Endothelial cell of hepatic sinusoid (primary cell): ENCODE data around the gene POLD2.
"Not testable (repeated sequence)": the region's sequence is repeated elsewhere in the genome, so short reads cannot be mapped to it uniquely, and the experiment has no call there.

Source experiments
- in situ Hi-C: cut with HindIII; loops from 2 replicates; pipeline ENCODE4 v1.10.0; 2017; ENCODE audit warnings: low sequenced_read_pairs

Gene POLD2

GRCh38 chr7:44140341-44140740 is 17.0 kb upstream of the POLD2 start:
- in situ Hi-C loops: no loop called here

GRCh38 chr7:44139311-44140010 is 16.1 kb upstream of the POLD2 start:
- in situ Hi-C loops: no loop called here

GRCh38 chr7:44138698-44139097 is 15.3 kb upstream of the POLD2 start:
- in situ Hi-C loops: no loop called here

- in situ Hi-C loops: no loop called here
These were observed 13.4 kb upstream of the POLD2 start for GRCh38 chr7:44136731-44137130.

GRCh38 chr7:44134943-44135628 is 11.7 kb upstream of the POLD2 start:
- in situ Hi-C loops: no loop called here

- in situ Hi-C loops: no loop called here
These were observed 9.9 kb upstream of the POLD2 start for GRCh38 chr7:44133295-44133694.

GRCh38 chr7:44132039-44132438 is 8.7 kb upstream of the POLD2 start:
- in situ Hi-C loops: no loop called here

GRCh38 chr7:44131173-44132029 is 8.1 kb upstream of the POLD2 start:
- in situ Hi-C loops: no loop called here

GRCh38 chr7:44128721-44129582 is 5.6 kb upstream of the POLD2 start:
- in situ Hi-C loops: no loop called here

GRCh38 chr7:44127161-44127560 is 3.8 kb upstream of the POLD2 start:
- in situ Hi-C loops: no loop called here

GRCh38 chr7:44126574-44126973 is 3.2 kb upstream of the POLD2 start:
- in situ Hi-C loops: not testable (repeated sequence)

- in situ Hi-C loops: loop anchor here (5.0 kb wide), 1 partner anchor 63 kb away; no protein-coding TSS in a partner anchor
These were observed 1.5 kb upstream of the POLD2 start for GRCh38 chr7:44124822-44125202.

- in situ Hi-C loops: loop anchor here (5.0 kb wide), 1 partner anchor 60 kb away; no protein-coding TSS in a partner anchor
These were observed 819 bp downstream of the POLD2 start for GRCh38 chr7:44122529-44122928.

GRCh38 chr7:44121761-44122420 is 1.5 kb downstream of the POLD2 start:
- in situ Hi-C loops: loop anchor here (5.0 kb wide), 1 partner anchor 60 kb away; no protein-coding TSS in a partner anchor

- in situ Hi-C loops: loop anchor here (5.0 kb wide), 1 partner anchor 58 kb away; no protein-coding TSS in a partner anchor
These were observed 3.0 kb downstream of the POLD2 start for GRCh38 chr7:44120395-44120794.

GRCh38 chr7:44119829-44120380 is 3.4 kb downstream of the POLD2 start:
- in situ Hi-C loops: loop anchor here (5.0 kb wide), 1 partner anchor 58 kb away; no protein-coding TSS in a partner anchor

- in situ Hi-C loops: no loop called here
These were observed 5.4 kb downstream of the POLD2 start for GRCh38 chr7:44117801-44118429.

- in situ Hi-C loops: no loop called here
These were observed 6.3 kb downstream of the POLD2 start for GRCh38 chr7:44116789-44117666.
